ENCODE measurements around the gene NDUFB2.

- TF ChIP-seq FOXM1 (IDR thresholded peaks at IDR 0.05; ENCODE audit: borderline replicate concordance) (no peak), ARNT (IDR thresholded peaks at IDR 0.05) (no peak), FOXK2 (IDR thresholded peaks at IDR 0.05) (no peak), CTBP1 (IDR thresholded peaks at IDR 0.05; ENCODE audit: borderline replicate concordance) (no peak), SP1 (IDR thresholded peaks at IDR 0.05) (no peak), NFRKB (IDR thresholded peaks at IDR 0.05) (no peak), ELF4 (IDR thresholded peaks at IDR 0.05) (no peak), L3MBTL2 (conservative IDR thresholded peaks at IDR 0.05) (no peak), ZNF384 (IDR thresholded peaks at IDR 0.05) (no peak), PKNOX1 (IDR thresholded peaks at IDR 0.05) (no peak), FOXA1 (IDR thresholded peaks at IDR 0.05) (no peak)
These were observed 40.7 kb upstream of the NDUFB2 start for GRCh38 chr7:140655511-140656408.
